Stimulated activated naive CD4-positive, alpha-beta T cell (primary cell): Measurements from ENCODE around the gene RANBP10.

Experiments used
- DNase-seq, 6 experiments: peaks; one replicate each; lab custom pipeline; 2025; lab: John Stamatoyannopoulos, UW

The RANBP10 gene

DNA sequence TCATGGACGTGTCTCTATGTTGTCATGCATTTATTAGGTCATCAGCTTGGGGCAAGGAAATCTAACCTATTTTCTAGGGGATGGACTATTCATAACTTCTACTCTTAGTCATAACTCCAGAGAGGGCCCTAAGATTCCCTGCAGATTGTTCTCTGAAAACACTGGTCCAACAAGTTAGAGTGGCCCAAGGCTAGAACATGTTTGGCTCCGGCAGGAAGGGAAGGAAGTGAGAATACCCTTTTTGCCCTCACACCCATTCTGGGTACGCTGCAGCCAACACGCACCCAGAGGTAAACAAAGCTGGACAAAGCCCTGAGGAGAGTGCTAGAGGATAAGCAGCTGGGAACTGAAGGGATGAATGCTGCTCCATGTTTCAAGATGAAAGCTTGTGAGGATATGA lies 129.8 kb downstream of the RANBP10 start:
- no peak for DNase-seq

DNA sequence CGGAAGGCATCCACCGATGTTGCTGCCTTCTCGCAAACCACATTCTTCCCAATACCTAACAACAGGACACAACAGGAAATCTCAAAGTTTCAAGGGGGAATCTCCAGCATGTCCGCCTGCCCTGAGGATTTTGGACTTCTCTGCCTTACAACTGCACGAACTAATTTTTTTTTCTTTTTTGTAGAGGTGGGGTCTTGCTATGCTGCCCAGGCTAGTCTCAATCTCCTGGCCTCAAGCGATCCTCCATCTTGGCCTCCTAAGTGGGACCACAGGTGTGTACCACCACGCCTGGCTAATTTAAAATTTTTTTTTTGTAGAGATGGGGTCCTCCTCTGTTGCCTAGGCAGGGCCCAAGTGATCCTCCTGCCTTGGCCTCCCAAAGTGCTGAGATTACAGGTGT lies 130.4 kb downstream of the RANBP10 start:
- no peak for DNase-seq

DNA sequence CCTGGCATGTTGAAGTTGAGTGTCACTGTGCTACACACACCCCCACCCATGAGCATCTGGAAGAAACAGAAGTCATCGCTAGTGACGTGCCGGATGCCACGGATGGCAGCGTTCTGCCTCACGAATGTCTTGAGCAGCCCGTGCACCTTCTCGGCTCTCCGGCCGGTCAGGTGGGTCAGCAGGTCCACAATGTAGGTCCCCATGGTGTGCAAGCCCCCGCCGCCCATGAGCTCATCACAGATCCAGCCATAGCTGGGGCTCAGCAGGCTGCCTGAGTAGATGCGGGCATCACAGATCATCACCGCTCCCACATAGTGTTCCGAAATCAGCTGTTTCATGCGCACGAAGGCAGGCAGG lies 130.8 kb downstream of the RANBP10 start:
- no peak for DNase-seq

DNA sequence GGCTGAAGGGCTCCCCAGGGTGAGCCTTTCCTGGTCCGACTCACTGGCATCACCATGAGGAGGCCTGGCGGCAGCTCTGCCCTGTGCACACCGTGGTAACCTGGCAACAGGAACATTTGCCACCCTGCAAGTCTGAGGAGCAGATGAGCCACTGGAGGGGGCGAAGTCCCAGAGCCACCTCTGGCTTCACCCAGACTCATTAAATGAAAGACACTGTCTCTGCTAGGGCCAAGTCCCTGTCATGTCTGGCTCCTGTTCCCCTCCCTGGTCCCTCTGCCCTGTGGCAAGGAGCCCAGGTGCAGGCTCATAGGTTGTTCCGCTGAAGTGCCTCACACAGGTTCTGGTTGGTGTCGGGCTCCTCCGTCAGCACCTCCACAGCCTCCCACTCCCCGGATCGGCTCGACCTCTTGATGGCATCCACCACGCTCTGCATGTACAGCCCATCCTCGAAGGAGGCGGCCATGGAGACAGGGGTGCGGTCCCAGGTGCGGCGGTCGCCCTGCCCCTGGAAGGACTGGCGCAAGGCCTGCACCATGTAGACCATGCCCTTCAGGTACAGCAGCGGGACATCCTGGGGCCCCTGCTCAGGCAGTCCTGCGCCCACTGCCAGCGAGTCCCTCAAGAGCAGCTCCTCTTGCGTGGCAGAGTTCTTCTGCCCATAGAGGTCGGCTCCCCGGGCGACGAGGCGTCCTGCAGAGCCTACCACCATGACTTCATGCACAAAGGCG lies 131.3 kb downstream of the RANBP10 start:
- no peak for DNase-seq

DNA sequence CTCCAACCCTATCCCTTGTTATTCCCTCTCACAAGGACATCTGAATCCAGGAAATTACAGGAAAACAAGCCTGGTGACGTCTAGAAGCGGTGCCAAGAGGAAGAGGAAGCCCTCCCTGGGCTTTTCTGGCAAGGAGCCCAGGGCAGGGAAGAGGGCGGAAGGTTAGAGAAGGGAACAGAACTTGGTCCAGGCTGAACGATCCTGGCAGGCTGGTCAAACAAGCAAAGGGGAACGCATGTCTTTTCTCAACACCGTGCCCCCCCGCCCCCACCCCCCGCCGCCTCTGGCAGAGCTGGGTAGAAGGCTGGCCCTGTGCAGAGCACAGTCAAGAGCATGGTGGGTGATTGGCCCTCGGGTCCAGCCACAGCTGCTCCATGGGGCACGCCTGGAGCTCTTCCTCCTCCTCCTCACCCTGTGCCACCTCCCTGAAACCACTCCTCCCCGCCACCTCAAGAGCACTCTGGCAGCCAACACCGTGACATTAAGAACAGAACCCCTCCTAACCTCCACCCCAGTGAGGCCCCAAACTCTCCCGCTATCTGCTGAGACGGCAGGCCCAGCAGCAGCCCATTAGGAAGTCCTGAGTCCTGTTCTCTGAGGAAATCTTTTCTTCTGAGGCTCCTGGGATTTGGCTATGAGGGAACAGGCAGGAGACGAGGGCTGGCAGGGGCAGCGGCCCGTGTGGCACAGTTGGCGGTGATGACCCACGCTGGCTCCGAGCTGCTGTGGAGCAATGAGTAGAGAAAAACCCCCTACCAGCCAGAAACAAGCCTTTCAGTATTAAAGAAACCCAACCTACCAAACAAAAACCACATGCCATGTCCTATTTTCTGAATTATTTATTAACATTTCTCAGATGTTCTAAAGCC lies 132.4 kb downstream of the RANBP10 start:
- DNase-seq: no peak
